Gastroesophageal sphincter (tissue), 4 donors: ENCODE measurements around the gene XPO6. TPM values are rescaled to one million over a fixed set of nuclear protein-coding genes. Genes with fewer than 3 reads are reported as not detected.

Experiments used
- ATAC-seq: fragments of 150-250 bp; one replicate; pipeline ENCODE4 v1.9.1; 2016; ENCODE audit warnings: mild to moderate bottlenecking, moderate library complexity
- H3K27ac ChIP-seq, 4 donors: fragments of 200-600 bp; sonication (generic) in 3 of 4; 1 replicate in 3 of 4; 2 replicates in 1 of 4; pipeline ENCODE4 v1.5.1; 2016 to 2019
- H3K27me3 ChIP-seq: fragments of 200-600 bp; sonication (generic); one replicate; pipeline ENCODE4 v1.5.1; 2019
- H3K36me3 ChIP-seq, 2 donors: fragments of 200-600 bp; sonication (generic); one replicate each; pipeline ENCODE4 v1.5.1; 2019; ENCODE audit warnings: control low read depth in 1 of 2
- H3K4me1 ChIP-seq, 3 donors: fragments of 200-600 bp; sonication (generic); 1 replicate in 2 of 3; 2 replicates in 1 of 3; pipeline ENCODE4 v1.5.1; 2016 to 2019; ENCODE audit warnings: control low read depth in 2 of 3
- H3K4me3 ChIP-seq, 2 donors: fragments of 200-600 bp; sonication (generic); one replicate each; pipeline ENCODE4 v1.5.1; 2019; ENCODE audit warnings: mild to moderate bottlenecking in 1 of 2, moderate library complexity in 1 of 2
- H3K9me3 ChIP-seq, 3 donors: fragments of 200-600 bp; sonication (generic); one replicate each; pipeline ENCODE4 v1.5.1; 2017 to 2019; ENCODE audit warnings: control low read depth in 2 of 3
- CTCF ChIP-seq, 4 experiments: fragments of 200-600 bp in 2 of 4; fragments of 450-650 bp in 2 of 4; sonication (generic) in 1 of 4; IDR thresholded peaks; one replicate each; pipeline ENCODE4 v1.5.1; 2017 to 2019; ENCODE audit warnings: antibody characterized with exemption in 4 of 4, mild to moderate bottlenecking in 2 of 4, moderate library complexity in 2 of 4
- EP300 ChIP-seq: sonication (generic); formaldehyde crosslinking; IDR thresholded peaks from one replicate; pipeline ENCODE4 v1.6.1; 2017; ENCODE audit warnings: antibody characterized with exemption, mild to moderate bottlenecking
- POLR2A ChIP-seq, 2 donors: fragments of 450-650 bp; IDR thresholded peaks; one replicate each; pipeline ENCODE4 v1.6.1; 2017; ENCODE audit warnings: antibody characterized with exemption in 2 of 2, mild to moderate bottlenecking in 2 of 2, moderate library complexity in 1 of 2
- POLR2AphosphoS5 ChIP-seq: sonication (generic); formaldehyde crosslinking; IDR thresholded peaks from one replicate; pipeline ENCODE4 v1.6.1; 2017; ENCODE audit warnings: antibody characterized with exemption
- WGBS, 2 donors: methylation state at CpG; one replicate each; pipeline ENCODE4 v1.1.5; 2018; ENCODE audit warnings: low coverage in 1 of 2; 5-methylcytosine and 5-hydroxymethylcytosine counted together
- total RNA-seq, 4 donors: library from RNA; depleted of rRNA; stranded (reverse); fragments of >200 nt; gene quantifications; one replicate each; pipeline ENCODE4 v1.1.0, GENCODE V29; 2016

XPO6 gene
- total RNA-seq, 4 donors from 2014 or later, result 35.3 to 80.2 (median 66.8) TPM

DNA sequence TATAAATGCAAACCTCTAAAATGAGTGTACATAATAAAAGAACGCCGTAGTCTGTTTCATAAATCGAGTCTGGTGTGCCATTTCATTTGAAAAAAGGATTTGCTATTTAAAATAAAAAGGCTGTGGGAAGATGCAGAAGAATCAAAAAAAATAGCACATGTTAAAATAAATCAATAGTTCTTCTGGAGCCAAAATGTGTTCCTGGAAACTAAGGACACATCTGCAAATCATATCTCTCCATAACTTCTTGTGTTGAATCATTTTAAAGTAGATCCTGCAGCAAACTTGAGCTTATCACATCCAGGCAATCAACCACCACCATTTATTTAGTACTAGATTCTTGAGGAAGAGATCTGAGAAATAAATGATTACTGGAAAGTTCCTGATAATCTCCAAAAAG, 29.0 kb downstream of the XPO6 start:
- no peak for ATAC-seq
- WGBS, 2 donors, result 80 to 92% methylated on average over 3 of the region's 3 CpGs

DNA sequence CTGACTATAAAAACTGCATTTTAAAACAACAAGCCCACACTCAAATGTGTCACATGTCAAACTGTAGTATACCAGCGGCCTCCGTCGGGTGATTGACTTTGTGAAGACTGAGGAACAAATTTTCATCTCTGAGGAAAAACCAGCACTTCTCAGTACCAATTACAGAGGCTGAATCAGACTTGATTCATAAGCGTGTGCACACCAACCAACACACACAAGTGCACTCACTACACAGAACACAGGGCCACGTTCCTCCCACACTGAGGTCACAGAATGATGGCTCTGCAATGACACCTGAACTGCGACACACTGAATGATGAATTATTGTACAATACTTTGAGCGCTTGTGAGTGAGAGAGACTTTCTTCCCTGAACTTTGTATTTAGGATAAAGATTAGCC, 29.6 kb downstream of the XPO6 start:
- H3K4me1 ChIP-seq, result peaks cover 0 to 56% (median 11%) of the 10 kb centered on the region in 3 donors
- H3K36me3 ChIP-seq, result peaks cover 0 to 12% of the 10 kb centered on the region in 2 donors
- WGBS, 2 donors, result 74 to 100% methylated on average over 1 to 7 of the region's 7 CpGs
- H3K9me3 ChIP-seq, result no peaks in the 10 kb centered on the region
- H3K27ac ChIP-seq, result no peak overlapping the region
- TF ChIP-seq EP300 (no peak), CTCF (IDR thresholded peaks at IDR 0.05) (no peak), POLR2A (IDR thresholded peaks at IDR 0.05) (no peak), POLR2AphosphoS5 (no peak)
- no peak overlapping the region for H3K4me3 ChIP-seq
- H3K27me3 ChIP-seq, result no peaks in the 10 kb centered on the region
- no peak for ATAC-seq

More for the DNA sequence above, 29.0 kb downstream of the XPO6 start:
- Histone ChIP-seq H3K9me3 (no peaks in the 10 kb centered on the region), H3K4me3 (no peak overlapping the region), H3K4me1 (peaks cover 0 to 60% (median 11%) of the 10 kb centered on the region in 3 donors), H3K27ac (no peak overlapping the region), H3K36me3 (peaks cover 0 to 6% of the 10 kb centered on the region in 2 donors), H3K27me3 (no peaks in the 10 kb centered on the region)
- no peak for TF ChIP-seq POLR2A (IDR thresholded peaks at IDR 0.05)
- no peak for TF ChIP-seq EP300
- TF ChIP-seq CTCF (IDR thresholded peaks at IDR 0.05), result no peak
- TF ChIP-seq POLR2AphosphoS5, result no peak

DNA sequence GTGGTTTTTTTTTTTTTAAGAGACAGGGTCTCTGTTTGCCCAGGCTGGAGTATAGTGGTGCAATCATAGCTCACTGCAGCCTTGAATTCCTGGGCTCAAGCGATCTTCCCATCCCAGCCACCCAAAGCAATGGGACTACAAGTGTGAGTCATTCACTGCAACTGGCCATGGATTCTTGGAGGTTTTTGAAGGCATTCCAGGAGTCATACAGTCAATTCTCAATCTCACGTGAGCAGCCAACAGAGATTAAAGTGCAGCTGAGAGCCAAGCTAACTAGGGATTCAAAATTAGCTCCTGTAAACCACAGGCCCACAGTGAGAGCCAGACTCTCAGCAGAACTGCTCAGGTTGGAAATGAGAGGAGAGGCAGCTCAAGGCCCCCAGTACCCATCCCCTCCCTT, 30.2 kb downstream of the XPO6 start:
- Histone ChIP-seq H3K36me3 (peaks cover 0 to 19% of the 10 kb centered on the region in 2 donors), H3K9me3 (no peaks in the 10 kb centered on the region), H3K4me3 (no peak overlapping the region), H3K27me3 (no peaks in the 10 kb centered on the region), H3K4me1 (peaks cover 0 to 50% (median 11%) of the 10 kb centered on the region in 3 donors), H3K27ac (peak overlapping the region in 1 of 4 donors; percentile 11)
- ATAC-seq, result peak; percentile 75
- 14 to 39% methylated on average over 1 to 2 of the region's 2 CpGs for WGBS, 2 donors
- TF ChIP-seq EP300 (no peak), CTCF (IDR thresholded peaks at IDR 0.05) (no peak), POLR2AphosphoS5 (peak; percentile 36), POLR2A (IDR thresholded peaks at IDR 0.05) (no peak)

GRCh38 chr16:28180655-28181460, 30.9 kb downstream of the XPO6 start:
- Histone ChIP-seq H3K27me3 (no peaks in the 10 kb centered on the region), H3K4me1 (peaks cover 0 to 45% (median 11%) of the 10 kb centered on the region in 3 donors), H3K36me3 (peaks cover 0 to 25% of the 10 kb centered on the region in 2 donors), H3K27ac (no peak overlapping the region), H3K9me3 (no peaks in the 10 kb centered on the region), H3K4me3 (no peak overlapping the region)
- no peak for TF ChIP-seq EP300
- no peak for TF ChIP-seq POLR2AphosphoS5
- TF ChIP-seq CTCF (IDR thresholded peaks at IDR 0.05), result no peak
- TF ChIP-seq POLR2A (IDR thresholded peaks at IDR 0.05), result no peak
- WGBS, 2 donors, result 46 to 74% methylated on average over 2 to 9 of the region's 9 CpGs
- ATAC-seq, result no peak

DNA sequence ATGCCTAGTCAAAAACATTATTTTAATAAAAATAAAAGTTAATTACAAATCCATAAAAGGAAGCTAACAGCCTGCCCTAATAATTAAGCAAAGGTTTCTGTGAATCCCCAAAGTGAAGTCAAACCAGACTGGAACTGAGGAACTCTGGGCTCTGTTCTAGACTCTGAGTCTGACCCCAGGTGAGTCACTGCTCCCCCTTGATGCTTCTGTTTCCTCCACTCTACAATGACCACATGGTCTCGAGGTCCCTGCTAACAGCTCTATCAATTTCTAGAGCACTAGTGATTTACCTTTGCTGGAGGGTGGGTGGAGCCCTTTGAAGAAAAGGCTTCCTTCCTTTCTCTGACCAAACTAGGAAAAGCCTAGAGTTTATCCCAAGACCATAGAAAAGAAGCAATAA, 32.4 kb downstream of the XPO6 start:
- 75% methylated on average over 1 of the region's 1 CpG; no CpG with 5 or more reads in 1 of the 2 donors for WGBS, 2 donors
- TF ChIP-seq POLR2AphosphoS5 (no peak), POLR2A (IDR thresholded peaks at IDR 0.05) (no peak), CTCF (IDR thresholded peaks at IDR 0.05) (no peak), EP300 (no peak)
- no peaks in the 10 kb centered on the region for H3K27me3 ChIP-seq
- no peak overlapping the region for H3K27ac ChIP-seq
- peaks cover 0 to 40% of the 10 kb centered on the region in 2 donors for H3K36me3 ChIP-seq
- no peaks in the 10 kb centered on the region for H3K9me3 ChIP-seq
- H3K4me3 ChIP-seq, result no peak overlapping the region
- H3K4me1 ChIP-seq, result peaks cover 0 to 39% (median 11%) of the 10 kb centered on the region in 3 donors
- no peak for ATAC-seq
